Ishikawa (cell line): ENCODE data around the gene MYG1.

ENCODE experiments used
- EP300 ChIP-seq: IDR thresholded peaks from 2 replicates; pipeline ENCODE4 v1.6.1; 2012; ENCODE audit warnings: borderline replicate concordance
- TF ChIP-seq, protein P1 (sequence below): IDR thresholded peaks from 2 replicates; pipeline ENCODE4 v1.6.1; 2012

DNA sequence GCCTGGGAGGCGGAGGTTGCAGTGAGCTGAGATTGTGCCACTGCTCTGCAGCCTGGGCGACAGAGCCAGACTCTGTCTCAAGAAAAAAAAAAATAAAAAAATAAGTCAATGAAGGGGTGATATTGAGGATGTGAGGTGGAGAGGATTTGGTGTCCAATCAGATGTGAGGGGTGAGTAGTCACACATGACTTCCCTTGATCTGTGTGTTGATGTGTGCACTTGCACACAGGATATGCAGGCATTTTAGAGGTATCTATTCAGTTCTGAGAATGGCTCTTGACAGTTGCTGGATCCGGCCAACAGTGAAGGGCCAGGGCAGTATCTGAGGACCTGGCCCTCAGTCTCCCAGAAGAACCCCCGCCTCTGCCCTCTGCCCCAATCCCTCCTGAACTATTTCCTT lies 44.5 kb downstream of the MYG1 start:
- TF ChIP-seq, protein P1, sequence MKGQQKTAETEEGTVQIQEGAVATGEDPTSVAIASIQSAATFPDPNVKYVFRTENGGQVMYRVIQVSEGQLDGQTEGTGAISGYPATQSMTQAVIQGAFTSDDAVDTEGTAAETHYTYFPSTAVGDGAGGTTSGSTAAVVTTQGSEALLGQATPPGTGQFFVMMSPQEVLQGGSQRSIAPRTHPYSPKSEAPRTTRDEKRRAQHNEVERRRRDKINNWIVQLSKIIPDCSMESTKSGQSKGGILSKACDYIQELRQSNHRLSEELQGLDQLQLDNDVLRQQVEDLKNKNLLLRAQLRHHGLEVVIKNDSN = no peak
- no peak for TF ChIP-seq EP300
